Dermis blood vessel endothelial cell (primary cell): ENCODE measurements around the gene MAGIX. TPM values are rescaled to one million over a fixed set of nuclear protein-coding genes. Genes with fewer than 3 reads are reported as not detected.
"Not testable (repeated sequence)": the region's sequence is repeated elsewhere in the genome, so short reads cannot be mapped to it uniquely, and the experiment has no call there.

ENCODE experiments used
- DNase-seq: peaks from one replicate; pipeline ENCODE4 v3.0.0; 2010
- total RNA-seq: library from RNA; depleted of rRNA; stranded (reverse); fragments of >200 nt; gene quantifications from 2 replicates; pipeline ENCODE4 v1.2.3, GENCODE V29; 2014

Gene MAGIX
- 0.68 and 0.84 TPM in 2 replicates for total RNA-seq

DNA sequence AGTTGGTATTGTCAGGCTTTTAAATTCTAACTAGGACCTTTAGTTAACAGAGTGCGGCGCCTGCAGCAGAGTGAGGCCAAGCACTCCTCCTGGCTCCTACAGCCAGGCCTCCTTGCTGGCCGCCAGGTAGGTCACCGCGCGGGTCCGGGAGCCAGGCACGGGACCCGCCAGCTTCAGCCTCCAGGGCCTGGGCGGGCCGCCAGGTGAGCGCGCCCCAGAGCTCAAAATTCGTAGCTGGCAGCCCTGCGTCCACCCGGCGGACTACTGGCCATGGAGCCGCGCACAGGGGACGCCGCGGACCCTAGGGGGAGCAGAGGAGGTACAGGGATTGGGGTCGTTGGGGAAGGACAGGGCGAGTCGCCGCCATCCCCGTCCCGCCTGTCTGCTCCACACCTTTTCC, at the start of gene MAGIX:
Gene MAGIX (plus strand): TSS at position 139 of the 400 bp plus-strand sequence. CDS start 132 bp downstream, at position 271.
- DNase-seq = no peak

DNA sequence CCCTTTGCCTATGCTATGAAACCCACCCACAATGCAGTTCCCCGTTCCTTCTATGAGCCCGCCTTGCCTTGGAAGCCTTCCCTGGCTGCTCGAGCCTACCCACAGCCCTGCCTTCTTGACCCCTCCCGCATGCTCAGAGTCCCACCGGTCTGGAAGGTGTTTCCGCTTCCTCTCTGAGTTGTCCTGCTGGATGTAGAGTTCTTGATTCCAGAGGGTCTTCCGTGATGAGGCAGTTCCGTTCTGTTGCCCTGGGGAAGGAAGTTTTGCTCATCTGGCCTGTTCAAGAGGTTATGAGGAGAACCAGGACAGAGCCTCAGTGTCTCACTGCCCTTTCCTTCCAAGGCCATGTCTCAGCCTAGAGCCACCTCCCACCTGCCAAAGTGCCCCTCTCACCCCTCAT, 46.5 kb upstream of the MAGIX start:
- peak; percentile 53 for DNase-seq

DNA sequence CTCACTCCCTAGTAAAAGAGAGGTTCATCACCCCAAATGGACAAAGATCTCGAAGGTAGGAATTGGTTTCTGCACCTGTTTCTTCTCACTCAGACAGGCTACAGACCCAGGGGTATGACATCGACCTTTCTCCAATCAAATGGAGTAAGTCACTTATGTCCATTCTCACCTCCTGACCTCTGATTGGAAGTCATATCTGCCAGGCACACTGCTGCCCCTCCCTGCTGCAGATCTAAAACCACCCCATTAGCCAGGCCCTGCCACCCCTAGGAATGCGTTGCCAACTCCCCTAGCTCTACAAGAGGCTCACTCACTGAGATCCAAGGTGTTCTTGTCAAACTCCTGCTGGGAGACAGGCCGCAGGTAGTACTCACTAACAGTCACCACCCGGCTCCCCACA, 45.8 kb upstream of the MAGIX start:
- no peak for DNase-seq

DNA sequence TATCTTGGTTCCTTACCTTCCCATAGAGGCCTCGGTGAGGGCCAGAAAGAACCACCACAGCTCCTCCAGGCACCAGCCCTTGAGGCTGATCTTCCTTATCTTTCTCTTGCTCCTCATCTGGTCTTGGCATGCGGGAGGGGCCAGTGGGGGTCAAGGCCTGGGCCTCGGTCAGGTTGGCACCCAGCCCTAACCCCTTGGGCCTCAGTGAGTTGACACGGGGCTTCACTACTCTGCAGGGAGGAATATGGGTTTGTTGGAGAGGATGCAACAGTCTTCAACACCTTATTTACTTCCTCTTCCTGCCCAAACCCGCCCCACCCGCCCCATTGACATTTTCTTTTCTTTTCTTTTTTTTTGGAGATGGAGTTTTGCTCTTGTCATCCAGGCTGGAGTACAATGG, 45.0 kb upstream of the MAGIX start:
- no peak for DNase-seq

DNA sequence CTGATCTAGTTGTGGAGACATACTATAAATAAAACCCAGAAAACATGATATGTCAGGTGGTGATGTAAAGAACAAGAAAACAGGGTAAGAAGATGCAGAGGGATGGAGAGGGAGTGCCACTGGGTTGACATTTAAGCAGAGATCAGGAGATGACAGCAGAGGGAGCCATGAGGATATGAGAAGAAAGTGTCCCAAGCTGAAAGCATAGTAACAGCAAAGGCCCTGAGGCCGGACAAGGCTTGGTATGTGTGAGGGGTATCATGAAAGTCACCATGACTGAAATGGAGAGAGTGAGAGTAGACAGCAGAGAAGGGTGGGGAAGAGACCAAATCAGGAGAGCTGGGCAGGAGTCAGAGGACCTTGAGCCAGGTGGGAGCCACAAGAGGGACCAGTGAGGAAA, 42.5 kb upstream of the MAGIX start:
- DNase-seq = peak; percentile 20

DNA sequence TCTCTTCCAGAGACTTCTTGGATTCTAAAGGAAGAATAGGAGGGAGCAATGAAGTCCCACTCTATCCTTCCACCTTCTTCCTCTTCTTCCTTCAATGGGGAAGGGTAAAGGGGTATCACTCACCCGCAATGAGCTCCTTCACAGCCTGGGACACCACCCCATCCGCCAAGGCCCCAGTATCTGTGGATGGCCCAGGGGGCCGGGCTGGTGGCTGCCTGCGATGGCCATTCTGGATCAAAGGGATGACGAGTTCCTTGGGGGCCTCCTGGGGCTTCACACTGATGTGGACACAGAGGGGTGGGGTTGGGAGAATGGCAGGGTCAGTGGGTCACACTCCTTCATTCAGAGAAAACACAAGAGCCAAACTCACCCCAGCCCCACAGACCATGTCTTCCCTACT, 40.1 kb upstream of the MAGIX start:
- no peak for DNase-seq

DNA sequence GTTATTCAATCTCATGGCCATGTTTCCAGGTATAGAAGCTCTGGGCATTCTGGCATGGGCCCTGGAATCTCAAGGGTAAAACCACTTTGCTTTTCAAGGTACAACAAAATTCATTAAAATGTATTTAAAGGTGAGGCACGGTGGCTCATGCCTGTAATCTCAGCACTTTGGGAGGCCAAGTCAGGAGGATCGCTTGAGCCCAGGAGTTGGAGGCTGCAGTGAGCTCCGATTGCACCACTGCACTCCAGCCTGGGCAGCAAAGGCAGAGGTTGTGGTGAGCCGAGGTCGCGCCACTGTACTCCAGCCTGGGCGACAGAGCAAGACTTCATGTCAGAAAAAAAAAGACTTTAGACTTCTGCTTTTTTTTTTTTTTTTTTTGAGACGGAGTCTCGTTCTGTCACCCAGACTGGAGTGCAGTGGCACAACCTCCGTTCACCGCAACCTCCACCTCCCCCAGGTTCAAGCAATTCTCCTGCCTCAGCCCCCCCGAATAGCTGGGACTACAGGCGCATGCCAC, 34.8 kb upstream of the MAGIX start:
- DNase-seq = not testable (repeated sequence)

DNA sequence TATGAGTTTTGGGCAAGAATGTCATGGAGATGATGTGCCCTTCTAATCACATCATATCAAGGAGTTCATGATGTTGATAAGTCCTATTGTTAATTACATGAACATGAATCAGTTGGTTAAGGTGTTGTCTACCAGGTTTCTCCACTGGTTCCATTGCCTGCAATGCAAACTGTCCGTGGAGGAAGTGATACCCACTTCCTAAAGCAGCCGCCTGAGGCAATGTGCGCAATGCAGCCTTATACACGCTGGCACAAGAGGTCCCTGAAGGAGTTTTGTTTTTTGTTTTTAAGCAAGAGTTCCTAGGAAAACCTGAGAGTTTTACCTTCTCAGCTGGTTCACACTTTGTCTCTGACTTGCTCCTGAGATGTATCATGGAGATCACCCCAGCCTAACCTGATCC, 33.1 kb upstream of the MAGIX start:
- DNase-seq = no peak

DNA sequence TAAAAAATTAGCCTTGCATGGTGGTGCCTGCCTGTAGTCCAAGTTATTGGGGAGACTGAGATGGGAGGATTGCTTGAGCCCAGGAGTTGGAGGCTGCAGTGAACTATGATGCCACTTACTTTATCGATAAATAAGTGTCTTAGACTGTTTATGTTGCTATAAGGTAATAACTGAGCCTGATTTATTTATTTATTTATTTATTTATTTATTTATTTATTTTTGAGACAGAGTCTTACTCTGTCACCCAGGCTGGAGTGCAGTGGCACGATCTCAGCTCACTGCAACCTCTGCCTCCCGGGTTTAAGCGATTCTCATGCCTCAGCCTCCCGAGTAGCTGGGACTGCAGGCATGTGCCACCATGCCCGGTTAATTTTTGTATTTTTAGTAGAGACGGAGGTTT, 30.3 kb upstream of the MAGIX start:
- not testable (repeated sequence) for DNase-seq

DNA sequence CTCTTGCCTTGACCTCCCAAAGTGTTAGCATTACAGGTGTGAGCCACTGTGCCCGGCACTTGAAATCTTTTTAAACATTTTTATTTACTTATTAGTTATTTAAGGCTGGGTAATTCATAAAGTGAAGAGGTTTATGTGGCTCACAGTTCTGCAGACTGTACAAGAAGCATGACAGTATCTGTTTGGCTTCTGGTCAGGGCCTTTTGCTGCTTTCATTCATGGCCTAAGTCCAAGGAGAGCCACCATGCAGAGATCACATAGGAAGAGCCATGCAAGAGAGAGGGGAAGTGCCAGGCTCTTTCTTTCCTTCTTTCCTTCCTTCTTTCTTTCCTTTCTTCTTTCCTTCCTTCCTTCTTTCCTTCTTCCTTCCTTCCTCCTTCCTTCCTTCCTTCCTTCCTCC, 28.8 kb upstream of the MAGIX start:
- no peak for DNase-seq

DNA sequence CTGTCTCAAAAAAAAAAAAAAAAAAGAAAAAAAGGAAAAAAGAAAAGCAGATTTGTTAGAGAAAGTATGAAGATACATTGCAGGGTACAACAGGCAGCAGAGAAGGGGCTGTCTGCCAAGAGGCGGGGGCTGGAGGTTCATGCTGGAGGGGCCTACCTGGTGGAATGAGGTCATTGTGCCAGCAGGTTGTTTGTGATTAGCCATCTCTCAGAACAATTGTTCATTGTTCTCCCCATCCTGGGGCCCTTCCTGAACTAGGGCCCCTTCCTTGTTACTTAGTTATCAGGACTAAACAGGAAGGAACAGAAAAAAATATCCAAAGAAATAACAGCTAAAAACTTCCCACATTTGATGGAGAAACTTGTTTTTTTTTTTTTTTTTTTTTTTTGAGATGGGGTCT, 25.1 kb upstream of the MAGIX start:
- DNase-seq = peak; percentile 83

DNA sequence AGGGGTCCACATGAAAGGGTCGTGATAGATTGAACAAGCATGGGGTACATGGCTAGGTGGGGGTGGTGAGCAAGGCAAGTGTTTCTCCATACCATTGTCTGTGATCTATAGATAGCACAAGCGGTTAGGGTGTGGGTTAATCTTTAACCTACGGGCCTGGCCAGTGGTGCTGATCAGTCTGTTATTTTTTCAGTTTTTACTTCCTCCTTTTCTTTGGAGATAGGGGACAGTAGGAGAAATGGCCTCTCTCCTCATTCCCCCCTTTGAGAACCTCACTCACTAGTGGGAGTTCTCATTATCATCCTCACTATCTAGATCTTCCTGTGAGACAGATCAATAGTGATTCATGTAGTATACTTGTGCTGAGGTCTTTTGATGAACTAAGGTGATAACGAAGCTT, 22.8 kb upstream of the MAGIX start:
- no peak for DNase-seq

DNA sequence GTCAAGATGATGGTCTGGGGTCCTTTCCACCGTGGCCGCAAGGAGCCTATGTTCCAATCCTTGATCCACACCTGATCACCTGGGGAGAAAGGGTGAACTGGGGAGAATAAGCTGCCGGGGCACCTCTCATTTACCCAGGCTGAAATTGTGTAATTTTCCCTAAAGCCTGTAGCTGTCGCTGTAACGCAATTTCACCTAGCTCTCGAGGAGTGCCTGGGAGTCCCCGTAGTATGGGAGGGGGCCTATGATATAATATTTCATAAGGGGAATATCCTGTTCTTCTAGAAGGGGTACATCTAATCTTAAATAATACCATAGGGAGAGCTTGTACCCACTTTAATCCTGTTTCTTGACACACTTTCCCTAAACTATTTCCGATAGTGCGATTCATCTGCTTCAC, 20.3 kb upstream of the MAGIX start:
- peak; percentile 42 for DNase-seq

DNA sequence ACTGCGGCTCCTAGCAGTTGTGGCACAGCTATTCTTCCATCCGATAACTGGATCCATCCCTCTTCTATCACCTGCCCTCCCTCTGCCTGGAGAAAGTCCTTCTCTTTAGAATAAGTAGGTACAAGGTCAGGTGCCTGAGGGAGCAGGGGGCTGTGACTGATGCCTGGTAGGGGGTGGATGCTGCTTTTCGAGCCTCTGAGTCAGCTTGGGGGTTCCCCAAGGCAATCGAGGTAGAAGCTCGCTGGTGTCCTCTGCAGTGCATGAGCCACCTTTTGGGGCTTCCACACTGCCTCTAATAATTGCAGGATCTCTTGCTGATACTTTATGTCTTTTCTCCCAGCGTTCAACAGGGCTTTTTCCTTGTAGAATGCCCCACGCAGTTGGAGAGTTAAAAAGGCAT, 19.4 kb upstream of the MAGIX start:
- not testable (repeated sequence) for DNase-seq

DNA sequence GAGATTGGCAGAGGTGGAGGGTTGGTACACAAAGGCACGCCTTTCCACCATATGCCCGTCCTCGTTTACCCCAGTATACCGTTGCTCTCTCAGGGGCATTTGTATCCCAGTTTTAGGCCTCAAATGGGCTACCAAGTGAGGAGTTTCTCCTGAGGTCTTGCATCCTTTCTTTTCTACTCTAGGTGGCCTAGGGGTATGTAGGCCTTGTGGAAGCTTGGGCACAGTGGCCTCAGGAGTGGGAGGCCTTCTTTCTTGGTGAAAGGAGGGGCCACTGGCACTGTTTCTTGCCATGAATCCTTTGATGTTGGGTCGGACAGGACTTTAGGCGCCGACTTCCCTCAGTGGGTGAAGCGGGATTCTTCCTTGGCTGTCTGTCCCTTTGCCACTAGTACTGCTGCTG, 15.3 kb upstream of the MAGIX start:
- no peak for DNase-seq

DNA sequence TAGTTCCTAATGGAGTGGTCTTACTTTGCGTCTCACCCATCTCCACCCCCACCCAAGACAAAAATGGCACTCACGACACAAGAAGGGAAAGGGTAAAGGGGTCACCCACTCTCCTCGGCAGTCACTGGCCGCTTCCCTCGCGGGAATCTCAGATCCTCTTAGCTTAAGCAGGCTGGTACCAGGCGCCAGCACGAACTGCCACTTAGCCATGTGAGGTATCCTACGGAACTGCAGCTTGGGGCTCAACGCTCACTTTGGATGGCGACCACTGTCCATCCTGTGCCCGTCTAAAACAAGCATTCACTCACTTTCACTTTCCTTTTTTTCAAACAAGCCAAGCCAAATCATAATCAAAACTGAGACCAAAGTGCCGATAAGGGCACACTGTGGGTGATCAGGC, 14.6 kb upstream of the MAGIX start:
- no peak for DNase-seq

DNA sequence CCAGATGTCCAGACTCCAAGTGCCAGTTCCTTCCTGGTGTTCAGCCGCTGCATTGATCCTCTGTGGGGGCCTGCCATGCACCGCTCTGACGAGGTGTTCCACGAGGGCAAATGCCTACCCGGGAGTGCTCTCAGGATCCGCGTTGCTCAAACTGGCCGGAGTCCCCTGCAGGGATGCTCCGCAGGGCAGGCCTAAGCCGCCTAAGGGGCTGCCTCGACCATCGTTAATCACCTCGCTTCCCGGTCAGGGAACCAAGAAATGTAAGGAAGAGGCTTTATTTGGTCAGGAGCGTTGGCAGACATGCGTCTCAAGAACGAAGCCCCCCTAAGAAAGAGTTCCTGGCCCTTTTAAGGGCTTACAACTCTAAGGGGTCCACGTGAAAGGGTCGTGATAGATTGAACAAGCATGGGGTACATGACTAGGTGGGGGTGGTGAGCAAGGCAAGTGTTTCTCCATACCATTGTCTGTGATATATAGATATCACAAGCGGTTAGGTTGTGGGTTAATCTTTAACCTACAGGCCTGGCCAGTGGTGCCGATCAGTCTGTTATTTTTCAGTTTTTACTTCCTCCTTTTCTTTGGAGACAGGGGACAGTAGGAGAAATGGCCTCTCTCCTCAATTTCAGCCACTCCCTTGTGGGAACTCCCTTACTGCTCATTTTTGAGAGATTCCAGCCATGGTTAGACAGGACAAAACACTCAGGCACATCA, 14.0 kb upstream of the MAGIX start:
- not testable (repeated sequence) for DNase-seq

DNA sequence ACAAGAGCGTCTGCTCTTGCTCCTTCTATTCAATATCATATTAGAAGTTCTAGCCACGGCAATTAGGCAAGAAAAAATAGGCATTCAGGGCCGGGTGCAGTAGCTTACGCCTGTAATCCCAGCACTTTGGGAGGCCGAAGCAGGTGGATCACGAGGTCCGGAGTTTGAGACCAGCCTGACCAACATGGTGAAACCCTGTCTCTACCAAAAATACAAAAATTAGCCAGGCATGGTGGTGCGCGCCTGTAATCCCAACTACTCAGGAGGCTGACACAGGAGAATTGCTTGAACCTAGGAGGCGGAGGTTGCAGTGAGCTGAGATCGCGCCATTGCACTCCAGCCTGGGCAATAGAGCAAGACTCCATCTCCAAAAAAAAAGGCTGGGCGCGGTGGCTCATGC, 13.3 kb upstream of the MAGIX start:
- not testable (repeated sequence) for DNase-seq

DNA sequence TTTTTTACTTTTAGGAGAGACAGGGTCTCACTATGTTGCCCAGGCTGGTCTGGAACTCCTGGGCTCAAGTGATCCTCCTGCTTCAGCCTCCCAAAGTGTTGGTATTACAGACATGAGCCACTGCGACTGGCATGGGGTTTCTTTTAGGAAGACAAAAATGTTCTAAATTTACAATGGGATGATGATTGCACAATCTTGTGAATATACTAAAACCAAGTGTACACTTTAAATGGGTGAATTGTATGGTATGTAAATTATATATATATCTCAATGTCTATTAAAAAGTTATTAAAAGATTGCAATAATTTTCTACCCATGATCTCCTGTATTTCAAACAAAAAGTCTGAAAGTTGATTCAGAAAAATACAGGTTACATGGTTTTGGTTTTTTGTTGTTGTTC, 9.1 kb upstream of the MAGIX start:
- no peak for DNase-seq

DNA sequence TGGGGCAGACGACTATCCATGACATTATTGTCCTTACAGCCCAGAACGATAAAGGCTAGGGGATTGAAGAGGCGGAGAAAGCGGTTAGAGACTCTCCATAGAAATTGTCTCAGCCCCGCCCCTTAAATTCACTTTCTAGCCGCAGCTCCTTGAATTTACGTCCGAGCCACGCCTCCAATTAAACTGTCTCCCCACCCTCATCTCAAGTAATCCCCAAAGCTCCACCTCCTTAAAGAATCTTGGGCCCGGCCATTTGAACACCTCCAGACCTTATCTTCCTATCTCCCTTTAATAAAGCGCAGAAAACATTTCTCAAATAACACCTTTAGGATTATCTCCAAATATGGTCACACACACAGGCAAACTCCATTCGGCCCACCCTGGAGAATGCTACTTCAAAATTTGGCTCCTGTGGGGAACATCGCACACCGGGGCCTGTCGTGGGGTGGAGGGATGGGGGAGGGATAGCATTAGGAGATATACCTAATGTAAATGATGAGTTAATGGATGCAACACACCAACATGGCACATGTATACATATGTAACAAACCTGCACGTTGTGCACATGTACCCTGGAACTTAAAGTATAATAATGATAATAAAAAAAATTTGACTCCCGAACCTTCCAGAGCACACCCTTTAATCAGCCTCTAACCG, 7.2 kb upstream of the MAGIX start:
- DNase-seq = peak; percentile 78

DNA sequence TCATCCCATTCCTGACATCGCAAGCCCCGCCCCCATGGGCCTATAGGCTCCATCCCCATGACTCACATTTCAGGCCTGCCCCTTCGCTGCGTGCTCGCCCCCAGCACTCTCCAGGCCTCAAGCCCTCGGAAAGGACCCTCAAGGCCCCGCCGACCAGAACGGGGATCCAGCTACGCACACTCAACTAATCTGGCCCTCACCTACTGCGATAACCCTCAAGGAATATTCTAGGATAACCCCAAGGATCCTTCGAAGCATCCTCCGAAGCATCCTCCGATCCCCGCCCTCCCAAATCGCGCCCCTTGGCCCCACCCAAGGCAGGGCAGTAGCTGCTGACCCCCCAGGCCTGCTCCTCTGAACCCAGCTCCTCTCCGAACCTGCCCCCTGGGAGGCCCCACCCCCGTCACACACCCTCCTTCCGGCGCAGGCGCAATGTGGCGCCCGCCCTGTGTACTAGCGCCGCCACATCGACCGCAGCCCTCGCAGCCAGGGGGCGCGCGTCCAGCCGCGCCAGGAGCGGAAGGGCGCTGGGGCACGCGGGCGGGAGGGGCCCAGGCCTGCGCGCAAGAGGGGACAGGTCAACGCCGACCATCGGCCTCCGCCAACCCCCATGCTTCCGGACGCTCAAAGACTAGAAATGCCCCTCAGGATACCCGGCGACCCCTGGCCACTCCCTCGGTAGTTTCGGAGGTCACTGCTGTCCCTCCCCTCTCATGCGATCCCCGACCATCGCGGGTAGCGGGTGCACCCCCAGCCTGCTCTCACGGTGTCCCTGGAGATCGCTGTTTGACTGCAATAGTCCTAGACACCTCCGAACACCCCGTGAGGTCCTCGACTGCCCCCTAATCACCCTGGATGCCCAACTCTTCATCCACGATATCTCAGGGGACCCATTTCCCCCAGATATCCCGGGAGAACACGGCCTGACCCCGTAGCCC, 6.4 kb upstream of the MAGIX start:
- DNase-seq = peak; percentile 88

DNA sequence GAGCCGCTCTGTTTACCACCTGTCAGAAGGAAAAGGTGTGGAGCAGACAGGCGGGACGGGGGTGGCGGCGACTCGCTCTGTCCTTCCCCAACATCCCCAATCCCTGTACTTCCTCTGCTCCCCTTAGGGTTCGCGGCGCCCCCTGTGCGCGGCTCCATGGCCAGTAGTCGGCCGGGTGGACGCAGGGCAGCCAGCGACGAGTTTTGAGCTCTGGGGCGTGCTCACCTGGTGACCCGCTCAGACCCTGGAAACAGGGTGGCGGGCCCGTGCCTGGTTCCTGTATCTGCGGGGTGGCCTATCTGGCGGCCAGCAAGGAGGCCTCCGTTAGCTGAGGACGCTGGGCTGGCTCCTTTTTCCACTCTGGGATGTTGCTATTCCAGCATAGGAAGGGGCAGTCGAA, 5.4 kb upstream of the MAGIX start:
- DNase-seq = no peak

DNA sequence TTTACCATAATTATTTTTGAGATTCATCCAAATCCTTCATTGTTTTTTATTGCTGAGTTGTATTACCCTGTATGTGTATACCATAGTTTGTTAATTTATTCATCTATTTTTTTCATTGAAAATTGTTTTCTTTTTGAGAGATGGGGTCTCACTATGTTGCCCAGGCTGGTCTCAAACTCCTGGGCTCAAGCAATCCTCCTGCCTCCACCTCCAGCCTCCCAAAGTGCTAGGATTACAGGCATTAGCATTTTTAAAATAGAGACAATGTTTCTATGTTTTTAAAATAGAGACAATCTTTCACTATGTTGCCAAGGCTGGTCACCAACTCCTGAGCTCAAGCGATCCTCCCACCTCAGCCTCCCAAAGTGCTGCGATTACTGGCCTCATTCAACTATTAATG, 1.6 kb upstream of the MAGIX start:
- DNase-seq = no peak
